Measurements from ENCODE around the gene SCN5A. TPM values are rescaled to one million over a fixed set of nuclear protein-coding genes. Genes with fewer than 3 reads are reported as not detected.

SCN5A gene
- total and polyA plus RNA-seq, 2 of the 13 experiments (the other 11 are each of a cell fraction or from before 2014, with no cell fraction given), result 0.22 TPM; not detected in 1

DNA sequence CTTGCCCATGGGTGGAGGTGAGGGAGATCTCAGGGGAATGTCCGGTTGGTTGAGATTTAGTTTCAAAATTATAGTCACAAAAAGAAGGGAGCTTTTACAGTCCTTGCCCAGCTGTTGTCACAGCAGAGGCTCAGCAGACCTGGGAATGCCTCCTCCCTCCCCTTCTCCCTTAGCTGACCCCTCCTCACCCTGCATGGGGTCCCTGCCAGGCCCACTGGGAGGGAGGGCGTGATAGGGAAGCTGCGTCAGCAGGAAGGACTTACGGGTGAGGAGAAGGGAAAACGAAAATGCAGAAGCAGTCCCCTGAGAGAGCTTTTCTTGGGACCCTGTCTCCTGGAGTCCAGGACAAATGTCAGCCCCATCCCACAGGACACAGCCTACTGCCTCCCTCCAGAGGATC lies 18.9 kb downstream of the SCN5A start:
- no peaks in the 10 kb centered on the region for H3K36me3 ChIP-seq (replicated peaks in 1 of 2; ENCODE audit: control insufficient read depth in 1 of 2, insufficient read depth in 2 of 2, low read length in 2 of 2)
- no peaks in the 10 kb centered on the region for H4K20me1 ChIP-seq (ENCODE audit: insufficient read depth, low read length)
- ATAC-seq, result no peak
- H3K27me3 ChIP-seq (ENCODE audit: control insufficient read depth in 1 of 2, insufficient read depth in 2 of 2, low read length in 2 of 2), result peaks cover 9 to 62% of the 10 kb centered on the region in 2 experiments; a peak in 3 of 5 replicates
- no peak overlapping the region for H2AFZ ChIP-seq (ENCODE audit: low read length)
- H3K27ac ChIP-seq (ENCODE audit: extremely low read length, insufficient read depth, low read length), result no peak overlapping the region
- intact Hi-C loops (cut with micrococcal nuclease; ENCODE audit: unreplicated experiment) (no loop called here), in situ Hi-C loops (cut with HindIII; ENCODE audit: extremely low pct_ligation_motif_present, low pct_unique_long_range_greater_than_20kb) (no loop called here)
- H3K9me3 ChIP-seq (ENCODE audit: low read length), result no peaks in the 10 kb centered on the region
- no TSS peak for BruUV-seq (replicated peaks)
- no peak for DNase-seq (ENCODE audit: low spot score)
- 20% methylated on average over 3 of the region's 5 CpGs for WGBS (ENCODE audit: low lambda C conversion rate)
- no peak overlapping the region for H3K9ac ChIP-seq (ENCODE audit: insufficient read depth, low read depth, low read length)
- H3K79me2 ChIP-seq (ENCODE audit: insufficient read depth, low read length), result no peaks in the 10 kb centered on the region
- CTCF ChIA-PET (ENCODE audit: low intra/inter-chr PET ratio, low total read pairs), result no interaction called here
- H3K4me3 ChIP-seq (replicated peaks in 1 of 3; ENCODE audit: insufficient read depth in 1 of 3, low read depth in 2 of 3, low read length in 3 of 3), result no peak overlapping the region
- peaks cover 10% of the 10 kb centered on the region; the same call in 1 of the 2 replicates for H3K4me1 ChIP-seq (ENCODE audit: insufficient read depth, low read length)
- no peak overlapping the region for H3K4me2 ChIP-seq (ENCODE audit: low read depth, low read length)
- POLR2A ChIA-PET, result no interaction called here
- FAIRE-seq, result no peak
- TF ChIP-seq HNRNPL (IDR thresholded peaks at IDR 0.05; ENCODE audit: low read depth, low read length), result no peak
- no peak for TF ChIP-seq MIER3 (CRISPR knock-in tag; IDR thresholded peaks at IDR 0.05; ENCODE audit: borderline replicate concordance)
- TF ChIP-seq BHLHE40 (IDR thresholded peaks at IDR 0.05; ENCODE audit: low read length), result no peak
- TF ChIP-seq ZNF724P (CRISPR knock-in tag; IDR thresholded peaks at IDR 0.05; ENCODE audit: borderline replicate concordance), result no peak
- TF ChIP-seq RCOR2 (CRISPR knock-in tag; IDR thresholded peaks at IDR 0.05), result no peak
- TF ChIP-seq, protein P1, sequence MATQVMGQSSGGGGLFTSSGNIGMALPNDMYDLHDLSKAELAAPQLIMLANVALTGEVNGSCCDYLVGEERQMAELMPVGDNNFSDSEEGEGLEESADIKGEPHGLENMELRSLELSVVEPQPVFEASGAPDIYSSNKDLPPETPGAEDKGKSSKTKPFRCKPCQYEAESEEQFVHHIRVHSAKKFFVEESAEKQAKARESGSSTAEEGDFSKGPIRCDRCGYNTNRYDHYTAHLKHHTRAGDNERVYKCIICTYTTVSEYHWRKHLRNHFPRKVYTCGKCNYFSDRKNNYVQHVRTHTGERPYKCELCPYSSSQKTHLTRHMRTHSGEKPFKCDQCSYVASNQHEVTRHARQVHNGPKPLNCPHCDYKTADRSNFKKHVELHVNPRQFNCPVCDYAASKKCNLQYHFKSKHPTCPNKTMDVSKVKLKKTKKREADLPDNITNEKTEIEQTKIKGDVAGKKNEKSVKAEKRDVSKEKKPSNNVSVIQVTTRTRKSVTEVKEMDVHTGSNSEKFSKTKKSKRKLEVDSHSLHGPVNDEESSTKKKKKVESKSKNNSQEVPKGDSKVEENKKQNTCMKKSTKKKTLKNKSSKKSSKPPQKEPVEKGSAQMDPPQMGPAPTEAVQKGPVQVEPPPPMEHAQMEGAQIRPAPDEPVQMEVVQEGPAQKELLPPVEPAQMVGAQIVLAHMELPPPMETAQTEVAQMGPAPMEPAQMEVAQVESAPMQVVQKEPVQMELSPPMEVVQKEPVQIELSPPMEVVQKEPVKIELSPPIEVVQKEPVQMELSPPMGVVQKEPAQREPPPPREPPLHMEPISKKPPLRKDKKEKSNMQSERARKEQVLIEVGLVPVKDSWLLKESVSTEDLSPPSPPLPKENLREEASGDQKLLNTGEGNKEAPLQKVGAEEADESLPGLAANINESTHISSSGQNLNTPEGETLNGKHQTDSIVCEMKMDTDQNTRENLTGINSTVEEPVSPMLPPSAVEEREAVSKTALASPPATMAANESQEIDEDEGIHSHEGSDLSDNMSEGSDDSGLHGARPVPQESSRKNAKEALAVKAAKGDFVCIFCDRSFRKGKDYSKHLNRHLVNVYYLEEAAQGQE (IDR thresholded peaks at IDR 0.05; ENCODE audit: borderline replicate concordance in 1 of 2, low read depth in 1 of 2, low read length in 2 of 2), result no peak
